Endothelial cell of coronary artery (primary cell): ENCODE results near the gene KASH5. TPM values are rescaled to one million over a fixed set of nuclear protein-coding genes. Genes with fewer than 3 reads are reported as not detected.

Experiments
- total RNA-seq: library from RNA; depleted of rRNA; stranded (reverse); fragments of >200 nt; gene quantifications from 2 replicates; pipeline ENCODE4 v1.2.3, GENCODE V29; 2014

Gene KASH5
- total RNA-seq: not detected in 2 replicates

DNA sequence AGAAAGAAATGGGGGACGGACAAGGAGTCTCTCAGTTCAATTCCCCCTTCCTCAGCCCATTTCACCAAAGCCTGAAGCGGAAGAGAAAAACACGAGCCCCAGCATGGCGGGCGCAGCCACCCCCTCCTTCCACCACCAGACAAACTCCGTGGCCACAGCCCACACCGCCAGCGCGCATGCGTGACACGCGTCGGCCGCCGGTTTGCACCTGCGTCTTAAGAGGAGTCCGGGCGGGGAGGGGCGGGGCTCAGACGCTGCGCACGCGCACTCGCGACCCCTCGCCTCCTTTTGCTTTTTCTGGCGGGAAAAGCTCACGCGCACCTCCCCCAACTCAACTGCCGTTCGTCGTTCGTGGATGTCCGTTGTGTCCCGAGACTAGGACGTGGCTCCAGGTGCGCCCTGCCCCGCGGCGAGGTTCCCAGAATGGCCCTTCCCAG lies at the start of gene KASH5:
Gene KASH5 (plus strand): TSS at position 314 of the 437 bp plus-strand sequence. CDS start 2,635 bp downstream, outside the sequence.

GRCh38 chr19:49362048-49362928 lies 25.8 kb upstream of the KASH5 start, which contains the start of gene TEAD2:
Gene TEAD2 (minus strand): TSS chr19:49362416. CDS start chr19:49360075, 2,341 bp downstream.

GRCh38 chr19:49363268-49364082 lies 24.6 kb upstream of the KASH5 start, which contains the start of gene DKKL1:
Gene DKKL1 (plus strand): TSS chr19:49363877. CDS start chr19:49363999, 122 bp downstream.

DNA sequence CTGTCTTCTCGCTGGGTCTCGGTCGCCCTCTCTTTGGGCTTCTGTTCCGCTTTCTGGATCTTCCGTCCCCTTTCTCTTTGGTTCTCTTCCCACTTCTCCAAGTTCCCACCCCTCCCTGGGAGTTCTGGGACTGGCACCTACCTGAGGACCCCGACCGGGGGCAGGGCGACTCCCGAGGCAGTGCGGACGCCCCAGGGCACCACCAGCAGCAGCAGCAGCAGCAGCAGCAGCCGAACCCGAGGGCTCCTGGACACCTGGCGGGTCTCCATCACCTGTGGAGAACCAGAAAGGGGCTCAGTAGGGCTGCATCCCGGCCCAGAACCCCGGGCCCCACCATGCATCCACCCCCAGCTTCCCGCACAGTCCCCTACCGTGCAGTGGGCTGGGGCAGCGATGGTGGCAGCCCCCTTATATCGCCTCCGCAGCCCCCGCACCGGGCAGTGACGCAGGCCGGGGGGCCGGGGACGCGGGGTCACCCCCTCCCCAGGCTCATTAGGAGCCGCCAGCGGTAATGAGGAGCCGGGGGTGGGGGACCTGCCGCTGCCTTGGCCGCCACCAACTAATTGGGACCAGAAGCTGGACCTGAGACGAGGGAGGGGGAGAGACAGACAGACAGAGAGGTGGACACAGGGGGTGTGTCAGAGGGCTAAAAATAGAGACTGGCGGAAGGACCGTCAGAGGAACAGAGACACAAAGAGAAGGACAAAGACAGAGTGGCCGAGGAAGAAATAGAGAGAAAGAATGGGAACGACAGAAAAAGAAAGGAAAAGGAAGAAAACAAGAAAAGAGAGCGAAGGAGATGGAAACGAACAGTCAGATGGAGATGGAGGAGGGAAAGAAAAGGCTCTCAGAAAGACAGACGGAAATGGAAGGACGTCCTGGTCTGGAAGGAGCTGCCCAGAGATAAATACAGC lies 35.3 kb downstream of the KASH5 start, which contains the start of gene PTH2:
Gene PTH2 (minus strand): TSS at position 371 of the 914 bp plus-strand sequence. CDS start 102 bp downstream, at position 269.

DNA sequence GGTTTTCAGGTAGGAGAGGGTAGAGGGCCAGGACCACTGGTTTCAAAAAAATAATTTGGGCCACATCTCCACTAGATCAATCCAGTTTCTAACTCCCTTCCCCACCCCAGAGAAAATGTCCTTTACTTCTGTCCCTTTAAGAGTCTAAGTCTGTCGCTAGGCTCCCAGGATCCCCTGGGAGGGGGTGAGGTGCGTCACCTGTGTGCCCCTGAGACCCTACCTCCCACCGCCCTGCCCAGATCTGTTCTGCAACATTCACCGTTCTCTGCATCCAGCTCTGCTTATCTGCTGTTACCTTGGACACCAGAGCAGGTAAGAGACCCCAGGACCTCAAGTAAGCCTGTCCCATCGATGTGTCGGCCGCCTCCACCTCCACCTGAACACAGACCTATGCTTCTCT lies 37.1 kb downstream of the KASH5 start, which contains the start of gene GFY:
Gene GFY (plus strand): TSS at position 211 of the 400 bp plus-strand sequence. CDS start 1,043 bp downstream, outside the sequence.

DNA sequence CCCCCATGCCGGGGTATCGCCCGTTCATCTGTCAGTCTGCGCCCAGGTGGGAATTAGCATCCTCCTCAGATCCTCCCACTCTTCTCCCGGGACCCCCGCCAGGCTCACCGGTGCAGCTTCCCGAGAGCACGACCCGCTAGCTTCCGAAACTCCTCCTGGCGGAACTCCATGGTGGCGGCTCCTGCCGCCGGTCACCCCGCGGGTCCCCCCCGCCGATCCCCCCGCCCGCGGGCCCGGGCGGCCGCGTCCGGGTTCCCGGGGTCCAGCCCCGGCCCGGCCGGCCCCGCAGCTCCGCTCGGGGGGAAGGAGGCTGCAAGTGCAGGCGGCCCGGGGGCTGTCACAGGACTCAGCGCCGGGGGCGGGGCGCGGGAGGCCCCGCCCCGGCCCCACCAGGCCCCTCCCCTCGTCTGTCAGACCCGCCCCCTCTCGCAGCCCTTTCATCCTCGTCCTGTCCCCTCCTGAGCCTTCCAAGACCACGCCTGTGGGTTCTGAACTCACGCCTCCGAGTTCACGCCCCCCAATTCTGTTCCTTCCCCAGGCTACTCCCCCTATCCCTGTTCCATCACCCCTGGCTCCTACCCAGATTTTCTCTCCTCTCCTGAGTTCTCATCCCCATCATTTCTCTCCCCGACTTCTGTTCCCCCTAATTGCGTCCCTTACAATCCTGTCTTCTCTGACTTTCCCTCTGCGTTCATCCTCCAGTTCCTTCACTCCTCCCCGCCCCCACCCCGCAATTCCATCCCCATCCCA lies 53.3 kb downstream of the KASH5 start, which contains the start of gene SLC17A7:
Gene SLC17A7 (minus strand): TSS at position 318 of the 750 bp plus-strand sequence. CDS start 148 bp downstream, at position 170.

GRCh38 chr19:49451430-49452181 lies 63.6 kb downstream of the KASH5 start, which contains the start of gene PIH1D1:
Gene PIH1D1 (minus strand): TSS chr19:49451814. CDS start chr19:49451574, 240 bp downstream.

DNA sequence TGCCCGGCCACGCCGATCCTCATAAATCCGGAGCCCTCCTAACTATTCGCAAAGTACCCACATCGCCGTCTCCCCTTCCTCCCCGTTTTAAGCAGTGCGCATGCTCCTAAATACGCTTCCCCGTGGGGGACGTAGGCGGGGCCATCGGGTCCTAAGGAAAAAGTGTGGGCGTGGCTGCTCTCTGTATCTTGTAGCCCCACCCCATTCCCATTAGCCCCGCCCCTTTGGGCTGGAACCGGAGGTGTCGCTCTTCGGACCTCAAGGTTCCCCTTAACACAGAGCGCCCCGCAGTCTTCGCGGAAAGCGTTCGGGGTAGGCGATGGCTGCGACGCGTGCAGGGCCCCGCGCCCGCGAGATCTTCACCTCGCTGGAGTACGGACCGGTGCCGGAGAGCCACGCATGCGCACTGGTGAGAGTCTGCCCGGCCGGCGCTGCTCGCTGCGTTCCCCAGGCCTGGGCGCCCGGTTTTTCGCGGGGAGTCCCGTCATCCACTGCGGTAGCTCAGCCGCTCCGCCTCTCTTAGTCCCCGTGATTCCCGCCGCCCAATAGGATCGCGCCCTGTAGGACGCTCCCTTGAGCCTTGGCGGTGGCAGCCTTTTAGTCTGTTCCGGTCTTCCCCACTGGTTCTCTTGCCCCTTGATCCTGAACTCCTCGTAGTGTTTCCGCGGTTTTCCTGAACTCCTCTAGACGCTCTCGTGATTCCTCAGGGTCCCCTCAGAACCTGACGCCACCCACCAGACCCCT lies 65.1 kb downstream of the KASH5 start, which contains the start of gene ALDH16A1:
Gene ALDH16A1 (plus strand): TSS at position 213 of the 744 bp plus-strand sequence. CDS start 107 bp downstream, at position 320.

Other genes with a start within 250 kb of the KASH5 start
- gene HRC, start 232.9 kb upstream of the KASH5 start, total RNA-seq: not detected in 2 replicates
- gene TRPM4, start 230.5 kb upstream of the KASH5 start, total RNA-seq: 15.0 and 17.3 TPM in 2 replicates
- gene SLC6A16, start 63.1 kb upstream of the KASH5 start, total RNA-seq: 0.09 and 0.54 TPM in 2 replicates
- gene CD37, start 52.8 kb upstream of the KASH5 start, total RNA-seq: not detected in 2 replicates
- gene TEAD2, start 25.8 kb upstream of the KASH5 start, total RNA-seq: 34.4 and 53.1 TPM in 2 replicates
- not detected in 2 replicates for gene DKKL1, start 24.4 kb upstream of the KASH5 start, total RNA-seq
- gene PTH2, start 35.2 kb downstream of the KASH5 start, total RNA-seq: not detected in 2 replicates
- gene GFY, start 37.1 kb downstream of the KASH5 start, total RNA-seq: not detected in 2 replicates
- gene SLC17A7, start 53.3 kb downstream of the KASH5 start, total RNA-seq: 0.09 TPM in 2 replicates
- gene PIH1D1, start 63.6 kb downstream of the KASH5 start, total RNA-seq: 131 and 146 TPM in 2 replicates
- 31.3 and 66.9 TPM in 2 replicates for gene ALDH16A1, start 65.0 kb downstream of the KASH5 start, total RNA-seq
- gene FLT3LG, start 86.0 kb downstream of the KASH5 start, total RNA-seq: 1.1 and 1.4 TPM in 2 replicates
- 3,283 and 3,317 TPM in 2 replicates for gene RPL13A, start 99.4 kb downstream of the KASH5 start, total RNA-seq
- gene RPS11, start 108.2 kb downstream of the KASH5 start, total RNA-seq: 3,523 and 3,741 TPM in 2 replicates
- gene FCGRT, start 124.4 kb downstream of the KASH5 start, total RNA-seq: 64.2 and 84.9 TPM in 2 replicates
- 119 and 156 TPM in 2 replicates for gene RCN3, start 139.8 kb downstream of the KASH5 start, total RNA-seq
- gene NOSIP, start 192.3 kb downstream of the KASH5 start, total RNA-seq: 128 and 141 TPM in 2 replicates
- gene PRRG2, start 193.1 kb downstream of the KASH5 start, total RNA-seq: 1.4 and 4.2 TPM in 2 replicates
- 1.8 and 3.6 TPM in 2 replicates for gene PRR12, start 202.9 kb downstream of the KASH5 start, total RNA-seq